ENCODE results near the gene DRD3. TPM values are rescaled to one million over a fixed set of nuclear protein-coding genes. Genes with fewer than 3 reads are reported as not detected.

The DRD3 gene
- total RNA-seq, 1 donor from 2014 or later: not detected

- TF ChIP-seq, protein P1, sequence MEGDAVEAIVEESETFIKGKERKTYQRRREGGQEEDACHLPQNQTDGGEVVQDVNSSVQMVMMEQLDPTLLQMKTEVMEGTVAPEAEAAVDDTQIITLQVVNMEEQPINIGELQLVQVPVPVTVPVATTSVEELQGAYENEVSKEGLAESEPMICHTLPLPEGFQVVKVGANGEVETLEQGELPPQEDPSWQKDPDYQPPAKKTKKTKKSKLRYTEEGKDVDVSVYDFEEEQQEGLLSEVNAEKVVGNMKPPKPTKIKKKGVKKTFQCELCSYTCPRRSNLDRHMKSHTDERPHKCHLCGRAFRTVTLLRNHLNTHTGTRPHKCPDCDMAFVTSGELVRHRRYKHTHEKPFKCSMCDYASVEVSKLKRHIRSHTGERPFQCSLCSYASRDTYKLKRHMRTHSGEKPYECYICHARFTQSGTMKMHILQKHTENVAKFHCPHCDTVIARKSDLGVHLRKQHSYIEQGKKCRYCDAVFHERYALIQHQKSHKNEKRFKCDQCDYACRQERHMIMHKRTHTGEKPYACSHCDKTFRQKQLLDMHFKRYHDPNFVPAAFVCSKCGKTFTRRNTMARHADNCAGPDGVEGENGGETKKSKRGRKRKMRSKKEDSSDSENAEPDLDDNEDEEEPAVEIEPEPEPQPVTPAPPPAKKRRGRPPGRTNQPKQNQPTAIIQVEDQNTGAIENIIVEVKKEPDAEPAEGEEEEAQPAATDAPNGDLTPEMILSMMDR (IDR thresholded peaks at IDR 0.05; ENCODE audit: insufficient read depth, low read depth, low read length): no peak
- TF ChIP-seq EZH2 (IDR thresholded peaks at IDR 0.05; ENCODE audit: insufficient read depth, low read length): no peak
- no peak overlapping the region for H2AFZ ChIP-seq (ENCODE audit: low read depth, low read length)
- Mint-ChIP-seq H3K27me3 (ENCODE audit: low read depth, unreplicated experiment) (peaks cover 12% of the 10 kb centered on the region), H3K9me3 (ENCODE audit: unreplicated experiment) (no peaks in the 10 kb centered on the region), H3K4me1 (ENCODE audit: low read depth, unreplicated experiment) (peaks cover 10% of the 10 kb centered on the region), H3K4me3 (ENCODE audit: unreplicated experiment) (no peak overlapping the region), H3K27ac (ENCODE audit: unreplicated experiment) (no peak overlapping the region), H3K36me3 (ENCODE audit: low read depth, unreplicated experiment) (no peaks in the 10 kb centered on the region)
- no peak overlapping the region for H3K9ac ChIP-seq (ENCODE audit: low read length)
- peaks cover 23% of the 10 kb centered on the region for H3K4me1 ChIP-seq (ENCODE audit: insufficient read depth, low read length)
- H3K36me3 ChIP-seq (ENCODE audit: insufficient read depth, low read length): no peaks in the 10 kb centered on the region
- H3K9me3 ChIP-seq (ENCODE audit: insufficient read depth, low read depth, low read length): no peaks in the 10 kb centered on the region
- peak; percentile 75 for DNase-seq (ENCODE audit: low read depth)
- H3K79me2 ChIP-seq (ENCODE audit: insufficient read depth, low read length): no peaks in the 10 kb centered on the region
- no peak for FAIRE-seq
- no peaks in the 10 kb centered on the region for H4K20me1 ChIP-seq (ENCODE audit: insufficient read depth, low read length)
- no peaks in the 10 kb centered on the region for H3K27me3 ChIP-seq (ENCODE audit: insufficient read depth, low read length)
- peak overlapping the region; percentile 63 for H3K4me2 ChIP-seq (ENCODE audit: low read length)
- H3K4me3 ChIP-seq (ENCODE audit: insufficient read depth, low read depth, low read length): no peak overlapping the region
- H3K27ac ChIP-seq (ENCODE audit: low read depth, low read length): peak overlapping the region; percentile 71
Measured at GRCh38 chr3:114143817-114144216, 35.0 kb downstream of the DRD3 start.

GRCh38 chr3:114139836-114140235 lies 39.0 kb downstream of the DRD3 start:
- Mint-ChIP-seq H3K4me1 (ENCODE audit: low read depth, unreplicated experiment) (peaks cover 10% of the 10 kb centered on the region), H3K27ac (ENCODE audit: unreplicated experiment) (no peak overlapping the region), H3K4me3 (ENCODE audit: unreplicated experiment) (no peak overlapping the region), H3K36me3 (ENCODE audit: low read depth, unreplicated experiment) (no peaks in the 10 kb centered on the region), H3K27me3 (ENCODE audit: low read depth, unreplicated experiment) (peaks cover 9% of the 10 kb centered on the region), H3K9me3 (ENCODE audit: unreplicated experiment) (no peaks in the 10 kb centered on the region)
- H3K4me3 ChIP-seq (ENCODE audit: insufficient read depth, low read depth, low read length): no peak overlapping the region
- no peaks in the 10 kb centered on the region for H3K9me3 ChIP-seq (ENCODE audit: insufficient read depth, low read depth, low read length)
- TF ChIP-seq, protein P1 (IDR thresholded peaks at IDR 0.05; ENCODE audit: insufficient read depth, low read depth, low read length): no peak
- no peak for TF ChIP-seq EZH2 (IDR thresholded peaks at IDR 0.05; ENCODE audit: insufficient read depth, low read length)
- H3K36me3 ChIP-seq (ENCODE audit: insufficient read depth, low read length): no peaks in the 10 kb centered on the region
- no peak overlapping the region for H3K9ac ChIP-seq (ENCODE audit: low read length)
- DNase-seq (ENCODE audit: low read depth) (no peak), FAIRE-seq (no peak)
- H2AFZ ChIP-seq (ENCODE audit: low read depth, low read length): no peak overlapping the region
- no peaks in the 10 kb centered on the region for H3K27me3 ChIP-seq (ENCODE audit: insufficient read depth, low read length)
- no peaks in the 10 kb centered on the region for H4K20me1 ChIP-seq (ENCODE audit: insufficient read depth, low read length)
- H3K4me1 ChIP-seq (ENCODE audit: insufficient read depth, low read length): peaks cover 16% of the 10 kb centered on the region
- no peak overlapping the region for H3K4me2 ChIP-seq (ENCODE audit: low read length)
- no peaks in the 10 kb centered on the region for H3K79me2 ChIP-seq (ENCODE audit: insufficient read depth, low read length)
- H3K27ac ChIP-seq (ENCODE audit: low read depth, low read length): no peak overlapping the region

GRCh38 chr3:114133947-114134346 lies 44.9 kb downstream of the DRD3 start:
- Histone ChIP-seq H3K4me2 (ENCODE audit: low read length) (no peak overlapping the region), H3K9ac (ENCODE audit: low read length) (no peak overlapping the region), H3K4me1 (ENCODE audit: insufficient read depth, low read length) (no peaks in the 10 kb centered on the region), H4K20me1 (ENCODE audit: insufficient read depth, low read length) (no peaks in the 10 kb centered on the region), H2AFZ (ENCODE audit: low read depth, low read length) (no peak overlapping the region), H3K4me3 (ENCODE audit: insufficient read depth, low read depth, low read length) (no peak overlapping the region), H3K27ac (ENCODE audit: low read depth, low read length) (no peak overlapping the region), H3K79me2 (ENCODE audit: insufficient read depth, low read length) (no peaks in the 10 kb centered on the region), H3K27me3 (ENCODE audit: insufficient read depth, low read length) (no peaks in the 10 kb centered on the region), H3K36me3 (ENCODE audit: insufficient read depth, low read length) (no peaks in the 10 kb centered on the region), H3K9me3 (ENCODE audit: insufficient read depth, low read depth, low read length) (no peaks in the 10 kb centered on the region)
- Mint-ChIP-seq H3K9me3 (ENCODE audit: unreplicated experiment) (peaks cover 1% of the 10 kb centered on the region), H3K27me3 (ENCODE audit: low read depth, unreplicated experiment) (no peaks in the 10 kb centered on the region), H3K36me3 (ENCODE audit: low read depth, unreplicated experiment) (no peaks in the 10 kb centered on the region), H3K27ac (ENCODE audit: unreplicated experiment) (no peak overlapping the region), H3K4me1 (ENCODE audit: low read depth, unreplicated experiment) (no peaks in the 10 kb centered on the region), H3K4me3 (ENCODE audit: unreplicated experiment) (no peak overlapping the region)
- FAIRE-seq (no peak), DNase-seq (ENCODE audit: low read depth) (no peak)
- TF ChIP-seq, protein P1 (IDR thresholded peaks at IDR 0.05; ENCODE audit: insufficient read depth, low read depth, low read length): no peak
- TF ChIP-seq EZH2 (IDR thresholded peaks at IDR 0.05; ENCODE audit: insufficient read depth, low read length): no peak

Measured in astrocyte (in vitro differentiated cells and primary cell).